NCI-H2107 (cell line): ENCODE measurements around the gene PROM1.

Experiments used
- DNase-seq: peaks from one replicate; lab custom pipeline; 2025; lab: John Stamatoyannopoulos, UW

Gene PROM1

DNA sequence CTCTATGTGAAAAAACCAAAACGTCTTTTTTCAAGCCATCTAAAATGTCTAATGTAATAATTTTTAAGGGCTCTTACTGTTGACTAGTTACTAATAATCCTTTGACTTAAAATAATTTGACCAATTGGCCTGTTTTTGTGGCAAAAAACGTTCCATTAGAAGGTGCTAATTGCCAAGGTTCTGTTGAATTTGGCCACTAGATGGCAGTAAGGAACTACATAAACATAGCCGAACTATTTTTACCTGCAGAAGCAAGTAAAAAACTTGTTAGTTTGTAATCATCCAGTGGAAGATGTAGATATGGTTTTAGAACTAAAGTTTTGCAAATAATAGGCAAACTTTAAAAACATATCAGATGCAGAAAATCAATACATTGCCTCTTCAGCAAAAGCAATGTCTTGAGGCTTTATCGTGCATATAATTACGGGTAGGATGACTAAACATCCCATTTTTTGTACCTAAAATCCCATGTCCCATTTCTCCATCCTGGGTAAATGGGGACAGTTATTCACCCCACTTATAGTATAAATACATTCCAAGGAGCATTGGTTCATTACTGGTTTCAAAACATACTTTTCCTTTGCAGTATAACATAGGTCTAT, 57.6 kb downstream of the PROM1 start:
- no peak for DNase-seq

DNA sequence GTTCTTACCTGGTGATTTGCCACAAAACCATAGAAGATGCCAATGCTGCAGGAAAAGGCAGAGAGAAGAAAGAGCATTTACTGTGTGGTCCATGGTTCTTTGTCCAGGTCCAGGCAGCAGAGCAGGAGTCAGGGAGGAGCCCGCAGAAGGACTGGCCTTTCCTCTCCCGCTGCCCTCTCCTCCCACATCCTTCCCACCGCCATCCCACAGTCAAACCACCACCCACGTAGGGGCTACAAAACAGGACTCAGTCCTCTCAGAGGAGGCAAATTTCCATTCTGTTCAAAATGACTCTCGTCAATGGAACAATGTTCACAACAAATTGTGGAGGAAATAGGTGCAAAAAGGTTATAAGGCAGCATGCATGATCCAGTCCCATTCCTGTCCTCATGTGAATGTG, 58.6 kb downstream of the PROM1 start:
- DNase-seq, result no peak

DNA sequence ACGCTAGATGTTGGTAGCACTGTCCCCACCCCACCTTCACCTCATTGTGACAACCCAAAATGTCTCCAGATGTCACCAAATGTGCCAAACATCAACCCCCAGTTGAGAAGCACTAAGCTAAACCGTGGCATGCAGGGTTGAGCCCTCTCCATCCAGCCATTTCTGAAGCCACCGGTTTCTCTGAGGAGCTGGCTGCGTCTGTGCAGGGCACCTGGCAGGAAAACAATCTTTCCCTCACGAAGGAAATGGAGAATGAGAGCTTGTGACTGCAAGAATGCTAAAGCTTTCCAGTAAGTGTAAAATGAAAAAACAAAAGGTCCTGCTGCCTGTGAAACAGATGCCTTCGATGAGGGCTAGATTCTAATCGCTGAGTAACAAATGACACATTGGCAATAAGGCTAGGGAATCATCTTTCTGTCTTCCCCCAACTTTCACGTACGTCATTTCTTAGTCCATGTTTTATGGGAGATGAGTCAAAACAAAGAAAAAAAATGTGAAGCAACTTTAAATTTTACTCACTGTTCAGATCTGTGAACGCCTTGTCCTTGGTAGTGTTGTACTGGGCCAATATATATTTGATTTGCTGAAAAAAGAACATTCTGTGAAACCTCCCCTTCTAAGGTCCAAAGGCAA, 59.9 kb downstream of the PROM1 start:
- no peak for DNase-seq

DNA sequence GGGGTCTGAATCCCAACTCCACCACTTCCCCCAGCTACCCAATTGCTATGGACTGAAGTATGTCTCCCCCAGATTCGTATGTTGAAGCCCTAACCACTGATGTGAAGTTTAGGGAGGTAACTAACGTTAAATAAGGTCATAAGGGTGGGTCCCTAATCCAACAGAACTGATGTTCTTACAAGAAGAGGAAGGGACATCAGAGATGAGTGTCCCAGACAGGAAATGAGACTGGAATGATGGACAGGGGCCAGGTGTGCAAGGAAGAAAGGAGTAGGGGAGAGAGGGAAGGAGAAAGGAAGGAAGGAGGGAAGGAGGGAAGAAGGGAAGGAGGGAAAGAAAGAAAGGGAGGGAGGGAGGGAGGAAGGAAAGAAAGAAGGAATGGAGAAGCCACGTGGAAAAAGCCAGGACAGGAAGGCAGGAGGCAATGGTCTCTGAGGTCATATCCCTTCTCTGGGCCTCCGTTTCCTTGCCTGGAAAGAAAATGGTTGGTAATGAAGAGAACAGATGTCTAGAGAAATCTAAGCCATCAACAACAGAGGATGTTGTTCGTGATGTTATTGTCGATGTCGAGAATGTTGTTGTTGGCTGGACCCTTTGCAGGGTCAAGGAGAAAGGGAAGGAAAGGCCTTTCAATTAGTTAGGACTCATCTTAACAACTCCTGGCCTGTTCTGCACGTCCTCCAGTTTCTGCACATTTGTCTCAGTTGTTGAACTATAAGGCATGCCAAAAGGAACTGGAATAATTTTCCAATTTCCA, 61.8 kb downstream of the PROM1 start:
- DNase-seq, result no peak

DNA sequence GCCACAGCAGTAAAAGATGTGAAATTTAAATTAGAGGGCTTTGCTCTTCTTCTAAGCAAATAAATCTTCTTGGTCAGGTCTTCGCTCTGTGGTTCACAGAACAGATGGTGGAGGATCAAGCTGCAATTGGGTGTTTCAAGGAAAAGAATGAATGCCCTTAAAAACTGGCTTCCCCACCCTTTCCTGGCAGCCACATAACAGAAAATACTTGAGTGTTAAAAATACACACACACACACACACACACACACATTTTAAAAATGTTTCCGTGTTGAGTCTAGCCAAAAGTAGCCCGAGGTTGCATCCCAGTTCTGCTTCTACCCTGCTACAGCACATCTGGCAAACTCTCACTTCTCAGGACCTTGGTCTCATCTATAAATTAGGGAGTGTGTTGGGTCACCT, 64.2 kb downstream of the PROM1 start:
- no peak for DNase-seq

DNA sequence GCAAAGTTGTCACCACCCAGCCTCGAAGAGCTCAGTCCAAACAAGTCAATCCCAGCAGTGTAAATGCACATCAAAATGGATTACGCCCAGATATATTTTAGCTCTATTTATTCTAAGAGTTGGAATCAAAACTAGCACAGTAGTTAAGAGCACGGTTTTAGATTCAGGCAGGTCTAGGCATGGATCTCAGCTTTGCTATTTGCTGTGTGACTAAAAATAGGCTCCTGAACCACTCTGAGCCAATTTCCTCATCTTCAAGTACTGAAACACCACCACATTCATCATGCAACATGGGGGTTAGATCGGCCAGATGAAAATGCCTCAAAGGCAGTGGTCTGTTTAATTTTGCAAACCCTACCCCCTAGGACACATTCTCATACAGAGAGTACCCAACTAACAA, 65.0 kb downstream of the PROM1 start:
- no peak for DNase-seq

DNA sequence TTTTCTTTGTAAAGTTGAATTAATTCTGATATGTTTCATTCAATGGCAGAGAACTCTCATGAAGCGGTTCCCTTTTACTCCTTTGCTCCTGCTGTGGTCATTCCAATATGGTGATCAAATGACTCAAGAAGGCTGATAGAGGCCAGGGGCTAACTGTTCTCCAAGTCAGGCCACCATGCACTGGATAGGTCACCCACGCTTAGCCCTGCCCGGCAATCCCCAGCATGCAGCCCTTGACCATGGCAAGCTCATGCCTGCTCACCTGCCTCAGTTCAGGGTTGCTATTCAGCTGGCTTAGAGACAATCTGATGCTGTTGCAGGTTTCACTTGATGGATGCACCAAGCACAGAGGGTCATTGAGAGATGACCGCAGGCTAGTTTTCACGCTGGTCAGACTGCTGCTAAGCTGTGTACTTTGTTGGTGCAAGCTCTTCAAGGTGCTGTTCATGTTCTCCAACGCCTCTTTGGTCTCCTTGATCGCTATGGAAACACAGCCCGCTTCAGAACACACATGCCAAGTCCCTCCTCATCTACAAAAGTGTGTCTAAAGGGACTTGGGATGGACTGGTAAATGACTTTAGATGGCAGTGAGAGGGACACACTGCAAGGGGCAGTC, 65.7 kb downstream of the PROM1 start:
- no peak for DNase-seq

DNA sequence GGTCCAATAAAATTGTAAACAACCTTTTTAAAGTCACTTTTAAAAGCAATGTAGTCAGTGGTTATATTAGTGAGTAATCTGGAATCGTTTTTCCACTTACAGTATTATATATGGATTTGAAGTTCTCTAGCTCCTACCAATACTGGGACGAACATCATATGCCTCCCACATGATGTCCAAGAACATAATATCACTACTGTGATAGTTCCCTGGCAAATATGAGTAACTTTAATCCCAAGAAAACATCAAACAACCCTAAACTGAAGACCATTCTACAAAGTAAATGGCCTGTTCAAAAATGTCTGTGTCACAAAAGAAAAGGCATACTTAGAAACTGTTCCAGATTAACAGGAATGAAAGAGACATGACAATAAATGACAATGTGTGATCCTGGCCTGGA, 67.3 kb downstream of the PROM1 start:
- no peak for DNase-seq

DNA sequence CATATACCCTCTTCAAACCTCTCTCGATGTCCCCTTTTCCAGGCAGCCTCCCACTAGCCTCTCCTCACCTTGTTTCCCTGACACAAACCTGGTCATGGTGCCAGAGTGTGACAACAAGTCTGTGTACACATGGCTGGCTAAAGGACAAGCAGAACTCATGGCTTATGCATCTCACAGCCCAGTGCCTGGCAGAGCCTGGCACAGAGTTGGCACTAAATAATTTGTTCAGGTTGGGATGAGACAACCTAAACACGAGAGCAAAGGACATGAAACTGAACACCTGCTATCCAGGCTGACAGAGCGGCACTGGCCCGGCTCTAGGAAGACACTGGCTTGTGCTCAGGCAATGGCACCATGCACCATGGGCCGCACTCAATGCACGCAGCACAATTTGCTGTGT, 72.7 kb downstream of the PROM1 start:
- no peak for DNase-seq

DNA sequence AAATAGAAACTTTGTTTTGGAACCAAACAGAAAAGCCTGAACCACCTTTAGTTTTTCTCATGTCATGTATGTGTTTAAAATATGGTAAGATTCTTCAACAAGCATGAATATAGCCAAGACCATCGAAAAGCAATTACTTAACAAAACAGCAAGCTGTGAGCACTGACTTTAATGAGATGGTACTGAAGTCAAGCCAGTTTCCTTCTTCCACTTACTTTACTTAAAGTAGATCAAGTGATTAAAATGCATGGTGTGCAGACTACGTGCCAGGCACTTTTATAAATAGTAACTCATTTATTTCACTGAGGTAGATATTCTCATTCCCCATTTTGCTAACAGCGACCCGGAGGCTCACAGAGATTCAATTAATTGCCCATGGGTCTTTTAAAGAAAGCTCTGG, 74.7 kb downstream of the PROM1 start:
- DNase-seq, result no peak

DNA sequence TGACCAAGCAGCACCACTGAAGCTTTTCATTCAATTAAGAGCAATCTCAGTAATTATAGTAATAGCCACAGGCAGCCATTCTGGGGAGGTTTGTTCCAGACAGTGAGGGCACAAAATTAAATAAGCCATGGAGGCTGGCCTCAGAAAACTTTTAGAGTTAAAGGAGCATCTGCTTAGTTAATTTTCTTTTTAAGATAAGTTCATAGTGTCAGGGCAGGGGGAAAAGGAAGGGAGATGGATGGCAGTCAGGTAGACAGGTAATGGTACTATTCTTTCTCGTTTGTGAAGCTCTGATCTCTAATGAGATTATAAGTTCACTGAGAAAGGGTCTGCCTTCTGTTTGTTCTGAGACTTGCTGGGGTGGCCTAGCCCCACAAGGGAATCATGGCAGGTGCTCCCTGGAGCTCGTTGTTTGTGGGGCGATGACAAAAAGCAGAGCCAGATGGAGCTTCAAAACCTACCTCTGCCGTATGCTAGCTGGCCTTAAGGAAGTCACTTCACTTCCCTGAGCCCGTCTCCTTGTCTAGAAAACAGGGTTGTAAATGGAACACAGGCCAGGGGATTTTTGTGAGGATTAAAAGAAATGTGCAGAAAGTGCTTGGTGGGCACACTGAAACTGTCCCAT, 76.2 kb downstream of the PROM1 start:
- no peak for DNase-seq

DNA sequence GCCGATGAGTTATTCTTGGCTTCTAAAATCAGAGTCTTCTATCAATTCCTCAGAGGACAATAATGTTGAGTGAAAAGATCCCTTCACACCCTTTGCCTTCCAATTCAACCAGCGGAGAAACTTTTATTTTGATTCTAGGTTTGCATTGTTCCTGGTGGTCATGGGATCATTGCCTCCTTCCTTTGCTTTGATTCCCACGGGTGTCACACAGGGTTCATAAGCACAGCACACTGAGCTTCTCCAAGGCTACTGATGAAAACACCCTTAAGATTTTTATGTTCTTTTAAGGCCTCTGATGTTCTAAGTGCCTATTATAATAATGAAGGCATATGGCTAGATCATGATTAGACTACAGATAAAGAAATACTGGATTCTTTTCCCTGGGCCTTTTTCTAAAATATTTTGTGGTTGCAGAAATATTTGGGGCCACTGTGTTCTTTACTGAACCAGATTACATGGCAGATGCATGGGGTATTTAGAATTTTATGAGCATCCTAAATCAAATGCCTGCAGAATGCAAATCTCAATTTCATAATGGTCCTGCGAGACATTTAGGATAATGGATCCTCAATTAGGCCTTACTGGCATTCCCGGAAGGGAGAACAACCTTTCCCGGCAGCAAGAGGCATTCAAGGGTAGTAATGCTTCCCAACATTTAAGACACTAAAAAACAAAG, 76.9 kb downstream of the PROM1 start:
- no peak for DNase-seq

DNA sequence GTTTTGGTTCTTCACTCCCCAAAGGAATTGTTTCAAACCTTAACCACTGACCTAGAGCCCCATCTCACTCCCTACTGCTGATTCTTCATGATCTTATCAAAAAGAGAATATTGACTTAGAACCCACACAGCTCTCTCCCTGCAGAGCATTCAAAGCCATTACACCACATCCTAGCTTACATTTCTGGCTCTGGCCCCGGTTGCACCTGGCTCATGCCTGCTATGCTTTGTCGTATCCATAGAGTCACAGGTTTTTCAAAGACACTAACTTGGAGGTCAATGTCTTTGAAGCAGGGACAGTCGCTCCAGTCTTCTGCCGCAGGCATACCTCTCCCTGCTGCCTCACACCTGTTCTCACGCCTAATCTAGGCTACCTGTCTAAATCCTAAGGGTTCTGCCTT, 78.1 kb downstream of the PROM1 start:
- DNase-seq, result no peak

DNA sequence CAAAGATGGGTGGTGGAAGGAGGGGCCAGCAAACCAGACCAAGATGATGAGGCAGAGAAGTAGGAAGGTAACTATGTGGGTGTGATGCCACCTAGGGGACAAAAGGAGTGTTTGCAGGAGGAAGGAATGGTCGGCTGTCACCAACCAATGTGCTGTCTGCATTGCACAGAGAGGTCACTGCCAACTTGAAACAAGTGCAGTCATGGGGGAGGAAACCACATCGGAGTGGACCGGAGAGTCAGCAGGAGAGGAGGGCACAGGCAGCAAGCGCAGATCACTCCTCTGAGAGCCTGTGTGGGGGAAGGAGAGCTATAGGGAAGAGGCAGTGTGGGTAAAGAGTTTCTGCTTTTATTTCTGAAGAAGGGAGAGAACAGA, 82.4 kb downstream of the PROM1 start:
- DNase-seq, result no peak

DNA sequence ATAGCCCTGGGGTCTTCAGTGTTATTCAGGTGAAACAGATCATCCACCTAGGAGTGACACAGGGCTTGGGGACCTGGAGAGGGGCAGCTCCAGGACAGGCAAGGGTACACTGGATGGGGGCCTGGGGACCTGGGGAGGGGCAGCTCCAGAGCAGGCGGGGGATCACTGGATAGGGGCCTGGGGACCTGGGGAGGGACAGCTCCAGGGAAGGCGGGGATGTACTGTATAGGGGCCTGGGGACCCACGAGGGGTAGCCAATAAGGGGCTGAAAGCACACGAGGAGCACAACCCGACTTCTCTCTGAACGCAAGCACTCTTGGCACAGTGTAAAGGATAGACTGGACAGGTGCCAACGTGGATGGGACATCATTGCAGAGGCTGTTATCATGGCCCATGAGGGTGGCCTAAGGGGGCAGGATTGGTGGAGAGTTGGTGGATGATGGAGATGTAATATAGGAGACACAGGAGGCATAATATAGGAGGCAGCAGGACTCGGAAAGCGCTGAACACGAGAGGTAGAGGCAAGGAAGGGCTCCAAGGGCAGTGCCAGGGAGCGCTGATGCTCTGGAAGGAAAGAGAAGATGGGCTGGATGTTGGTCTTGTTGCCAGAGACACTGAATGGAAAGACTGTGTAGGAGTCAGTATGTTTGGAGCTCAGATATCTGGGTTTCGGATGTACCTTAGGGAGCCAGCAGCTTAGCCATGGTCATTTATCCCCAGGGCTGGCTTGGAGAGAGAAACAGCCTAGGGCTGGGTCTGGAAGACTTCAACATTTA, 82.9 kb downstream of the PROM1 start:
- DNase-seq, result no peak

DNA sequence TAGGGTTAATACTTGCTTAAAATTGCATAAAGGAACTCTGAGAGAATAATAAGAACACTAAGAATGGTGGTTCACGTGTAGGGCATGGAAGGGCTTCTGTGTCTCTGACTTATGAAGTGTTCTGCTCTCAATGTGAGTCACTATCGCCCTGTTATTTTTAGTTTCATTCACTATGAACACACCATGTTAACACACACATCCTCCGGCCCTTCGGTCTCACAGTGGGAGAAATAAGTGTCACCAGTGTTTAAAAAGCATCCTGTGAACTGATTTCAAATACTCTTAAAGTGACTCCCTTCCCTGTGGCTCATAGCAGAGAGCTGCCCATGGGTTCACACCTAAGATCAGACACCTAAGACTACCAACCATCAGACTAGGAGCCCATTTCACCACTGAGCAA, 87.0 kb downstream of the PROM1 start:
- no peak for DNase-seq

DNA sequence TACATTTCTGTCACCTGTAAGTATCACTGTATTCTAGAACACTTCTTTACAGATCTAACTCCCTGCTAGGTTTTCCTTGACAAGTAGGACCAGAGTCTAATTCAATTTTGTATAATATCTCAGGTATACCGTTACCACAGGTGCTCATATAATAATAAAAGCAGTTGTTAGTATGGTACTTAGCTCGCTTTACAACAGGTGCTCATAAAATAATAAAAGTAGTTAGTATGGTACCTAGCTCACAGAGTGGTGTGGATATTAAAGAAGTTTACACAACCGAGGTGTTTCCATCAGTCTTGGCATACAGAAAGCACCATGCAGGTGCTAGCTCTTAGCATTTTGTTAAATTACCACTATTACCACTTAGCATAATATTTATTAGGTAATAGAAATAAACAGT, 88.0 kb downstream of the PROM1 start:
- DNase-seq, result no peak

DNA sequence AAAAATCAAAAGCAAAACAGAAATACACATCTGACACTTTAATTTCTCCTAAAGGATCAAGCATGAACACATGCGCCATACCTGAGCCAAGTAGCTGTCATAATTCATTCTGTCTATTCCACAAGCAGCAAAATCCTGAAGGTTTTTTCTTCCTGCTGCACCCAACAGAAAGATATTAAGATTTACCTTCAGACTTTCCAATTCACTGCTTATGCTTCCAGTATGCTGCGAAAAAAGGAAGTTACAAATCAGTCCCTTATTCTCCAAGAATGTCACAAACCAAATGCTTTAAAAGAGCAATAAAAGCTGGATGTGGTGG, 91.7 kb downstream of the PROM1 start:
- no peak for DNase-seq

DNA sequence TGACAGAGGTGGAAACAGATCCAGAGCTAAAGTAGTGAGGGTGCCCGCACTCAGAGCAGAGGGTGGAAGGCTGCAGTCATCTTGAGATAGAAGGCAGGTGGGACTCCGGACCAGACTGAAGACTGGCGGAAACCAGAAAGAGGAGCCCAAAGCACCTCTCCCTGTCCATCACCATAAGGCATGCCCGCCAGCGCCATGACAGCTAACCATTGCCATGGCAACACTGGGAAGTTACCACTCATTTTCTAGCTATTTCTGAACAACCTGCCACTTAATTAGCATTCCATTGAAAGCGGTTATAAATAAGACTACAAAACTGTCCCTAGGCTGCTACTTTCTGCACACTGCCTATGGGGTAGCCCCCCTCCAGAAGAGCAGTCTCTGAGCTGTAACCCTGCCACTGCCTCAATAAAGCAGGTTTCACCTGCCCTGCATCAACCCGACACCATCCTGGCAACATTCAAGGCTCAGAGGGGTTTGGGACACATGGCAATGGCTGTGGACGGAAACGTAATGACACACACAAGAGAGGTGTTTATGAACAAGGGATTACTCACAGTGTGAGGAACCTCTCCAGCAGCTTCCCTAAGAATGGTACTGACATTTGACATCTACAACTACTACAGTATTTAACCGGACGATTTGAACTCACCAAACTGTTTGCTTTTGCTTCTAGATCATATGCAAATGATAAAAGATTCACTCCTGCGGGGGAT, 93.1 kb downstream of the PROM1 start:
- DNase-seq, result no peak

DNA sequence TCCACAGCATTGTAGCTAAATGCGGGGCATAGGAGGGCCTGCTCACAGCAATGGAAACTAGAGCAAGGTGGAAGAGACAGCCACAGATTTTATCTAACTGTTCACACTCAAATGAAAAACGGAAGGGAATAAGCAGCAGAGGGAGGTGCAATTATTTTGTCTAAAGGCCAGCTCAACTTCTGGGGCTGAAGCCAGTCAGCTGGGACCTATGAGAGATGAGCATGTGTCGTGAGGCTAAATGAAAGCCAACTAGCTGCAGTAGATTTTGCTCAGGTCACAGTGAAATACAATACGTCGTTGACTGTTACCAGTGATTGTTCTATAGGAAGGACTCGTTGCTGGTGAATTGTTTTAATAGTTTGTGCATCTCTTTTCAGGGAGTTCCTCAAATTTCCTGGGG, 94.4 kb downstream of the PROM1 start:
- DNase-seq, result no peak

DNA sequence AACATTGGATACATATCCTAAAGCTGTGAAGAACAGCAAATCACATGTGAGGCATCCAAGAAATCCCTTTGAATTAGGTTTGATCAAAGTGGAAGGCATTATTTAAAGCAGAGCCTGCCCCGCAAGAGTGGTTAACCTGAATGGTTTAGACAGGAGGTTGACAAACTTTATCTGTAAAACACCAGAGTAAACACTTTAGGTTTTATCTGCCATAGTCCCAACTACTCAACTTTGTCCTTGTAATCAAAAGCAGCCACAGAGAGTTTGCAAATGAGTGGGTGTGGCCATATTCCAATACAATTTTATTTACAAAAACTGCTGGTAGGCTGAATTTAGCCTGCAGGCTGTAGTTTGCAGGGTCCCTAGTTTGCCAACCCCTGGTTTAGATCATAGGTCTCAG, 95.6 kb downstream of the PROM1 start:
- DNase-seq, result no peak
